ENCODE results near the gene LPP. TPM values are rescaled to one million over a fixed set of nuclear protein-coding genes. Genes with fewer than 3 reads are reported as not detected.

LPP gene
- total and polyA plus RNA-seq, 4 donors, result 7.2 to 50.3 (median 26.4) TPM

DNA sequence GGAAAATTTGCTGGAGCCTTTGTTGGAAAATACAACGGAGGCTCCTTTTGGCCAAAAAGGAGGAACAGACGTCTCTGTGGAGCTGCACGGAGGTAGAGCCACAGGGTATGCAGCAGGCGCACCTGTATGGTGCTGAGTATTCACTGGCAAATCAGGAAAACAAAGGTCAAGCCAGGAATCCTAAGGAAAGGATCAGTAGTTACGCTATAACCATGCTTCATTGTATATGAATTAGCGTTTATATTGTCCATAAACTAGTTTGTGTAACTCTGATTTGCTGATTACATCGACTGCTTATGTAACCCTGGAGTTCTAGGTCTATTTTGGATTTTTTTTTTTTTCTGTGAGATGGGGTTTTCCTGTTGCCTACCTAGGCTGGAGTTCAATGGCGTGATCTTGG, 45.4 kb downstream of the LPP start:
- WGBS (ENCODE audit: insufficient coverage), result 92% methylated on average over 4 of the region's 8 CpGs
- no peak for DNase-seq (ENCODE audit: low read depth in 4 of 6, low spot score in 6 of 6)

DNA sequence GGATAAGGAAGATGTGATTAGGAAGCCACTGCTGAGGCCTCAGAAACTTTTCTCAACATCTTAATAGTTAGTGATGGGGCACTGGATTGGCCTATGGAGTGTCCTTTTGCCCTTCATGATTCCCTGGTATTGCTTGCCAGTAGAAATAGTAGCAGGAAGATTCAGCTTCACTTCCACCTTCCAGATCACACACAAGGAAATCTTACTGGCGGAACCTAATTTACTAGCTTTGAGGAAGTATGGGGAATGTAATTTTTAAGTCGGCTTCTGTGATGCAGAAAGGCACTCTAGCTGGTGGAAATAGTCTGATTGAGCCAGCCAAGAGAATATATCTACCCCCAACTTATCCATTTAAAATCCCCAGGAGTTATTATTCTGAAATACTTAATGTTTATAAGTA, 46.5 kb downstream of the LPP start:
- no peaks in the 10 kb centered on the region for H3K27me3 ChIP-seq (ENCODE audit: control insufficient read depth, insufficient read depth, low read length)
- peaks cover 2% of the 10 kb centered on the region for H3K4me1 ChIP-seq (ENCODE audit: control insufficient read depth, insufficient read depth, low read length)
- H3K27ac ChIP-seq (ENCODE audit: low read depth, low read length), result no peak overlapping the region
- no peak overlapping the region for H3K4me3 ChIP-seq (ENCODE audit: low read depth, low read length)
- no CpG with 5 or more reads among the region's 2 CpGs for WGBS (ENCODE audit: insufficient coverage)
- no peaks in the 10 kb centered on the region for H3K36me3 ChIP-seq (ENCODE audit: control insufficient read depth, insufficient read depth, low read length)
- no peaks in the 10 kb centered on the region for H3K9me3 ChIP-seq (ENCODE audit: control insufficient read depth, insufficient read depth, low read length)
- DNase-seq (ENCODE audit: low read depth in 4 of 6, low spot score in 6 of 6), result no peak

More for the DNA sequence above, 45.4 kb downstream of the LPP start:
- Histone ChIP-seq H3K27me3 (ENCODE audit: control insufficient read depth, insufficient read depth, low read length) (no peaks in the 10 kb centered on the region), H3K27ac (ENCODE audit: low read depth, low read length) (no peak overlapping the region), H3K4me1 (ENCODE audit: control insufficient read depth, insufficient read depth, low read length) (peaks cover 2% of the 10 kb centered on the region), H3K36me3 (ENCODE audit: control insufficient read depth, insufficient read depth, low read length) (no peaks in the 10 kb centered on the region), H3K9me3 (ENCODE audit: control insufficient read depth, insufficient read depth, low read length) (no peaks in the 10 kb centered on the region), H3K4me3 (ENCODE audit: low read depth, low read length) (no peak overlapping the region)

DNA sequence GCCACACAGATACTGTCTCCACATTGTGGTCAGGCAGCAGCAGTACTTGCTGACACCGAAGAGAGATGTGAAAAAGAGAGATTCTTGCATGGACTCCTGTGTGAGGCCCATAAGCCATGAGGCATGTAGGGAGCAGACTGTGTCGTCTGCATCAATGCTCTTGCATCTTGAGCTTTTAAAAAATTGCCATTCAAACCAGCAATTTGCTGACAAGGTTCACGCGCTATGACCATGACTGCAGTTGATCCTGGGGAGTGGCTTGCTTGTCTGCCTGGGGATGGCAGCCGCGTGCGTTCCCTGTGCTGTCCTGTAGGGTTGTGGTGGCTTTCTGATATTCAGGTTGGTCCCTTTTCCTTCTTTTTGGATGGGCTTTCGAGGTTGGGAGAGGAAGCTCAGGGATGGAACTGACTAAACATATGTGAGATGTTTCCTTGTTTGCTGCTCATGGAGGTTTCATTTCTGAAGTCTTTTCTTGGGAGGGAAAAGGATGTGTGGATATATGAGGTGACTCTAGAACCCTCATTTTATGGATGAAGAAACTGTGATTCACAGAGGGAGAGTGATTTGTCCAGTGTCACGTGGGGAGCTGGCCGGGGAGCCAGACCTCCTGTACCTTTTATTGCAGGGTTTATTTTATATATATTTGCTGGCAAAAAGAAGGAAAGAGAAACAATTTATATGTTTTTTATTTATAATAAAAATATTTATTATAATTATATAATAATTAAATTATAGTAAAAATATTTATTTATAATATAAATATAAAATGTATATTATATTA, 48.6 kb downstream of the LPP start:
- Histone ChIP-seq H3K27me3 (ENCODE audit: control insufficient read depth, insufficient read depth, low read length) (no peaks in the 10 kb centered on the region), H3K27ac (ENCODE audit: low read depth, low read length) (no peak overlapping the region), H3K9me3 (ENCODE audit: control insufficient read depth, insufficient read depth, low read length) (no peaks in the 10 kb centered on the region), H3K4me3 (ENCODE audit: low read depth, low read length) (no peak overlapping the region), H3K4me1 (ENCODE audit: control insufficient read depth, insufficient read depth, low read length) (peaks cover under 1% of the 10 kb centered on the region), H3K36me3 (ENCODE audit: control insufficient read depth, insufficient read depth, low read length) (no peaks in the 10 kb centered on the region)
- 89% methylated on average over 8 of the region's 10 CpGs for WGBS (ENCODE audit: insufficient coverage)
- no peak for DNase-seq (ENCODE audit: low read depth in 4 of 6, low spot score in 6 of 6)

DNA sequence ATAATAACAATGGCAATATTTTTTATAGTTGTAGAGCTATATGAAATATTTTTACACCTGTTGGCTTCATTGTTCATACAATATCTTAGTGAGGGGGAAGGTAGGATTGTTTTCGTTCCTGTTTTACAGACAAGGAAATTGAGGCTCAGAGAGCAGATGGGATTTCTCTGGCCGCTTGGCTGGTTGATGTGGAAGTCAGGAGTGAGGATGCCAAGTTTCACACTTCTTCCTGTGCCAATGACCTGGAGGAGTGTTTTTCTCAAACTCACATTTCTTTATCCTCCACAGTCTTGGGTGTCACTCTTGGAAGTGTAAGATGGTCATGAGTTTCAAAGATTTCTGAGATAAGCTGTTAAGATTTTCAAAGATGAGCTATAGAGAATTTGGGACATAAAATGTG, 50.6 kb downstream of the LPP start:
- H3K36me3 ChIP-seq (ENCODE audit: control insufficient read depth, insufficient read depth, low read length), result no peaks in the 10 kb centered on the region
- H3K4me1 ChIP-seq (ENCODE audit: control insufficient read depth, insufficient read depth, low read length), result peaks cover 4% of the 10 kb centered on the region
- peak in 1 of 6 donors; percentile 38 for DNase-seq (ENCODE audit: low read depth in 4 of 6, low spot score in 6 of 6)
- H3K4me3 ChIP-seq (ENCODE audit: low read depth, low read length), result no peak overlapping the region
- WGBS (ENCODE audit: insufficient coverage), result no CpG with 5 or more reads among the region's 2 CpGs
- H3K27ac ChIP-seq (ENCODE audit: low read depth, low read length), result no peak overlapping the region
- H3K9me3 ChIP-seq (ENCODE audit: control insufficient read depth, insufficient read depth, low read length), result no peaks in the 10 kb centered on the region
- no peaks in the 10 kb centered on the region for H3K27me3 ChIP-seq (ENCODE audit: control insufficient read depth, insufficient read depth, low read length)

DNA sequence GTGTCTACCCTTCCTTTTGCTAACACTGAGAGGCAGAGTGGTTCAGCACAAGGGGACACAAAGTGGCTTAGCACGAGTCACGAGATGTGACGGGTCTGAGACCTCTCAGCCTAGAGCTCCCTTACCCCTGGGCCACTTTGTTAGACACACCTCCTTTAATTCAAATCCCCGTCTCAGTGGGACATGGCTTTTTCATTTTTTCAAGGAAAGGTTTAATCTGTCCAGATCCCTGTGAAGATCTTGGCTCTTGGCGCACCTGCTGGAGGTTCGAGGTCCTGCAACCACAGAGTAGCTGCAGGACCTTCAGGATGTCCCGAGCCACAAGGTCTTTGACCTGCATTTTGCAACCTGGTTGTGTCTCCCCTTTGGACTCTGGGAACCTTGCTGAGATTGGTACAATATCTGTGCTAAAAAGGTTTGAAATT, 52.0 kb downstream of the LPP start:
- Histone ChIP-seq H3K9me3 (ENCODE audit: control insufficient read depth, insufficient read depth, low read length) (no peaks in the 10 kb centered on the region), H3K27me3 (ENCODE audit: control insufficient read depth, insufficient read depth, low read length) (no peaks in the 10 kb centered on the region), H3K27ac (ENCODE audit: low read depth, low read length) (no peak overlapping the region), H3K4me3 (ENCODE audit: low read depth, low read length) (no peak overlapping the region), H3K36me3 (ENCODE audit: control insufficient read depth, insufficient read depth, low read length) (no peaks in the 10 kb centered on the region), H3K4me1 (ENCODE audit: control insufficient read depth, insufficient read depth, low read length) (peaks cover 4% of the 10 kb centered on the region)
- DNase-seq (ENCODE audit: low read depth in 4 of 6, low spot score in 6 of 6), result no peak
- WGBS (ENCODE audit: insufficient coverage), result 93% methylated on average over 7 of the region's 7 CpGs

DNA sequence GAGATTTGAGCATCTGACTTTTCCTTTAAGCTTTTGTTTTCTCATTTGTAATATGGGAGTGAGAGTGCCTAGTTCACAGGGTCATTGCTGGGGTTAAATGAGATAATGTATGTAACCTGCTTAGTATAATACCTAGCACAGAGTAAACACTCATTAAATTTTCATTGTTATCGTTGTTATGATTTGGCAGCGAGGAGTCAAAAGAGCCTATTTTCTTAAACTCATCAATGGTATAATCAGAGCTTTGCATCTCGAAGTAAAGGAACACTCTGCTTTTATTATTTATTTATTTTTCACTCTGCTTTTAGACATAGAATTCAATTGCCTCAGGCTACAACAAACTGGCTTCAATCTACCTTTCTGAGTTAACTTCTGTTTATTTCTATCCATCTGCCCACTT, 52.8 kb downstream of the LPP start:
- no peak for DNase-seq (ENCODE audit: low read depth in 4 of 6, low spot score in 6 of 6)
- no peaks in the 10 kb centered on the region for H3K36me3 ChIP-seq (ENCODE audit: control insufficient read depth, insufficient read depth, low read length)
- WGBS (ENCODE audit: insufficient coverage), result 94% methylated on average over 2 of the region's 3 CpGs
- H3K9me3 ChIP-seq (ENCODE audit: control insufficient read depth, insufficient read depth, low read length), result no peaks in the 10 kb centered on the region
- no peak overlapping the region for H3K4me3 ChIP-seq (ENCODE audit: low read depth, low read length)
- H3K4me1 ChIP-seq (ENCODE audit: control insufficient read depth, insufficient read depth, low read length), result peaks cover 4% of the 10 kb centered on the region
- no peaks in the 10 kb centered on the region for H3K27me3 ChIP-seq (ENCODE audit: control insufficient read depth, insufficient read depth, low read length)
- peak overlapping the region; percentile 37 for H3K27ac ChIP-seq (ENCODE audit: low read depth, low read length)

DNA sequence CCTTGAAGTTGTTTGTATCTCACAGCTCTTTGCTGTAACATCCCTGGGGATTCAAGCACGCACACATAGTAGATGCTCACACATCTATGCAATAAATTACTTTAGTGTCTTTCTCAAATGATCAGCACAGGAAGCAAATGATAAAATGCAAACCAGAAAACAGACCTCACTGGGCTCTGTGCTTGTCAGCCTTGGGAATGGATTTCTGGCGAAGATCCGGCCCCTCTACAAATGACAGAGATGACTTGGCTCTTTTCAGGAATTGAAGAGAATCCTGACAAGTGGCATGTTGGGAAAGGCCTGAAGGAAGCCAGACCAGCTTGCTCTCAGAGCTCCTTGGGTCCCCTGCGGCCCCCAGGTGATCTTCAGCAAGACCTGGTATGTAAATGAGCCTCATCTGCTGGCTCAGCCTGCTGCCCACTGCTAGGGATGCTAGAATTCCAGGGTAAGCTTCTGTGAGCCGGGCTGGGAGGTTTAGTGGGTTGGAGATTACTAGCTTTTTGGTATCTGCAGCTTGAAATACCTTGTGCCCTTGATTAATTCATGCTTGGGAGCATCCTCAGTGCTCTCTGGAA, 54.1 kb downstream of the LPP start:
- no peaks in the 10 kb centered on the region for H3K36me3 ChIP-seq (ENCODE audit: control insufficient read depth, insufficient read depth, low read length)
- peak overlapping the region; percentile 88 for H3K27ac ChIP-seq (ENCODE audit: low read depth, low read length)
- no peaks in the 10 kb centered on the region for H3K27me3 ChIP-seq (ENCODE audit: control insufficient read depth, insufficient read depth, low read length)
- H3K4me1 ChIP-seq (ENCODE audit: control insufficient read depth, insufficient read depth, low read length), result peaks cover 4% of the 10 kb centered on the region
- DNase-seq (ENCODE audit: low read depth in 4 of 6, low spot score in 6 of 6), result peak in 3 of 6 donors; percentile 12 to 61 (median 54)
- no peak overlapping the region for H3K4me3 ChIP-seq (ENCODE audit: low read depth, low read length)
- H3K9me3 ChIP-seq (ENCODE audit: control insufficient read depth, insufficient read depth, low read length), result no peaks in the 10 kb centered on the region
- 39% methylated on average over 4 of the region's 5 CpGs for WGBS (ENCODE audit: insufficient coverage)

DNA sequence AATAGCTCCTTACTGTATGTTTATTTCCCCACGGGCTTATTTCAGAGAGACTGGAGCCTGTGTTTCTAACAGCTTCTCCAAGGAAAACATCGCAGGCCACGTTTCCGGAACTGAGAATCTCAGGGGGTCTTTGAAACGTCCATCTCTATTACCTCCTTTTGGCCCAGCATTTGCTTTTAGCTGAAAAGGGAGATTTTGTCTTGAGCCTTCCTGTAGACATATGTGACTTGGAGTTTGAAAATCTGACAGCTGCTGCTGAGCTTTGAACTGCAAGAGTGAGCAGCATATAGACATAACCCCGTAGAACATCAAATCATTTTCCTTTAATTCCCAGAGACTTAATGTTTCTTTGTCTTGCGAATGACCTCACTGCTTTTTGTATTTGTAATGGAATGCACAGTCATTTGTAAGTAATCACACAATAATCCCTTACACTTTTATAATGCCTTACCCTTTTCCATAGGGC, 54.6 kb downstream of the LPP start:
- Histone ChIP-seq H3K27me3 (ENCODE audit: control insufficient read depth, insufficient read depth, low read length) (no peaks in the 10 kb centered on the region), H3K4me3 (ENCODE audit: low read depth, low read length) (no peak overlapping the region), H3K27ac (ENCODE audit: low read depth, low read length) (peak overlapping the region; percentile 88), H3K36me3 (ENCODE audit: control insufficient read depth, insufficient read depth, low read length) (no peaks in the 10 kb centered on the region), H3K4me1 (ENCODE audit: control insufficient read depth, insufficient read depth, low read length) (peaks cover 4% of the 10 kb centered on the region), H3K9me3 (ENCODE audit: control insufficient read depth, insufficient read depth, low read length) (no peaks in the 10 kb centered on the region)
- DNase-seq (ENCODE audit: low read depth in 4 of 6, low spot score in 6 of 6), result peak; percentile 21 to 84 (median 42)
- 33% methylated on average over 4 of the region's 7 CpGs for WGBS (ENCODE audit: insufficient coverage)

DNA sequence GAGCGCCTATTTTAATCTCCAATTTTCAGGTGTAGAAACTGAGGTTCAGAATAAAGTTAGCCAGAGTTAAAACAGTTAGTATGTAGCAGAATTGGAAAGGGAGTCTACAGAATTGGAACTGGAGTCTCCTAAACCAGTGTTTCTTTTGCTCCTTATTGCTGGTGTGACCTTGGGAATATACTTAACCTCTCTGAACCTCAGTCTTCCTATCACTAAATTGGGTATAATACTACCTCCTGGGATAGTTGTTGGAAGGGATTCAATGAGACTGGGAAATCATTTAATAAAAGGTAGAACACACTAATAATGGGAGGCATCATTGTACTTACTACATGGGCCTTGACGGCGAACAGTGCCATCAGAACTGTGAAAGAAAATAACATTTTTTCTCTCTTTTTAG, 55.1 kb downstream of the LPP start:
- no peak for DNase-seq (ENCODE audit: low read depth in 4 of 6, low spot score in 6 of 6)
- Histone ChIP-seq H3K4me1 (ENCODE audit: control insufficient read depth, insufficient read depth, low read length) (peaks cover 4% of the 10 kb centered on the region), H3K36me3 (ENCODE audit: control insufficient read depth, insufficient read depth, low read length) (no peaks in the 10 kb centered on the region), H3K9me3 (ENCODE audit: control insufficient read depth, insufficient read depth, low read length) (no peaks in the 10 kb centered on the region), H3K27ac (ENCODE audit: low read depth, low read length) (peak overlapping the region; percentile 88), H3K4me3 (ENCODE audit: low read depth, low read length) (no peak overlapping the region), H3K27me3 (ENCODE audit: control insufficient read depth, insufficient read depth, low read length) (no peaks in the 10 kb centered on the region)
- WGBS (ENCODE audit: insufficient coverage), result 100% methylated on average over 1 of the region's 3 CpGs

DNA sequence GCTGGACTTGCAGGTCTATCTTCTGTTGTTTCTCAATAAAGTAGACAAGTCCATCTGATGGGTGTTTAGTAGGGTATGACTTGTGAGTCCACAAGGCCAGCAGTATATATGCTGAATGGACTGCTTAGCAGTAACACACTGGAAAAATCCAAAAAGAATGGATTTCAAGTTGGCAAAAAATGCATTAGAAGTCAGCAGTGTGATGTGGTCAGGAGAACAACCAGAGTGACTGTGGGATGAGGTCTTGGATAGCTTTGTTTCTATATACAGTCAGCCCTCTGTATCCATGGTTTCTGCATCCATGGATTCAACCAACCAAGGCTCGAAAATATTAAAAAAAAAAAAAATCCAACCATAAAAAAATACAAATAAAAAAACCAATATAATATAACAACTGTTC, 55.8 kb downstream of the LPP start:
- Histone ChIP-seq H3K36me3 (ENCODE audit: control insufficient read depth, insufficient read depth, low read length) (no peaks in the 10 kb centered on the region), H3K4me1 (ENCODE audit: control insufficient read depth, insufficient read depth, low read length) (peaks cover 4% of the 10 kb centered on the region), H3K27me3 (ENCODE audit: control insufficient read depth, insufficient read depth, low read length) (no peaks in the 10 kb centered on the region), H3K9me3 (ENCODE audit: control insufficient read depth, insufficient read depth, low read length) (no peaks in the 10 kb centered on the region), H3K27ac (ENCODE audit: low read depth, low read length) (no peak overlapping the region), H3K4me3 (ENCODE audit: low read depth, low read length) (no peak overlapping the region)
- no CpG with 5 or more reads among the region's 1 CpG for WGBS (ENCODE audit: insufficient coverage)
- no peak for DNase-seq (ENCODE audit: low read depth in 4 of 6, low spot score in 6 of 6)
